Keratinocyte (primary cell): ENCODE measurements around the gene HSD17B13. TPM values are rescaled to one million over a fixed set of nuclear protein-coding genes. Genes with fewer than 3 reads are reported as not detected.

Experiments used
- DNase-seq: peaks from one replicate; pipeline ENCODE4 v3.0.0-alpha.2; 2011; ENCODE audit warnings: low read depth, missing footprints, low spot score
- FAIRE-seq: peaks from 2 replicates; lab custom pipeline; 2011; peaks lifted over from hg19 to GRCh38; lab: Jason Lieb, UNC
- H2AFZ ChIP-seq: 2 replicates; pipeline ENCODE4 v1.6.0; 2012; ENCODE audit warnings: low read length, control low read depth, inconsistent platforms; ENCODE audit not compliant: control insufficient read depth
- H3K27ac ChIP-seq: 2 replicates; pipeline ENCODE4 v1.5.1; 2011; ENCODE audit warnings: low read length; ENCODE audit not compliant: control insufficient read depth, insufficient read depth
- H3K27me3 ChIP-seq: 3 replicates; pipeline ENCODE4 v1.6.0; 2011; ENCODE audit warnings: low read length; ENCODE audit not compliant: control insufficient read depth, insufficient read depth; ENCODE audit errors: extremely low read depth
- H3K36me3 ChIP-seq, 2 experiments: 2 replicates in 1 of 2; 3 replicates in 1 of 2; pipeline ENCODE4 v1.5.1; 2011; ENCODE audit warnings: low read length in 2 of 2, mild to moderate bottlenecking in 1 of 2; ENCODE audit not compliant: control insufficient read depth in 2 of 2, insufficient read depth in 2 of 2; ENCODE audit errors: extremely low read depth in 1 of 2
- H3K4me1 ChIP-seq: 3 replicates; pipeline ENCODE4 v1.5.1; 2011; ENCODE audit warnings: low read length; ENCODE audit not compliant: control insufficient read depth, insufficient read depth; ENCODE audit errors: extremely low read depth
- H3K4me2 ChIP-seq: 3 replicates; pipeline ENCODE4 v1.6.0; 2011; ENCODE audit warnings: low read depth, low read length; ENCODE audit not compliant: control insufficient read depth, insufficient read depth; ENCODE audit errors: extremely low read depth
- H3K4me3 ChIP-seq, 3 experiments: fragments of 200-600 bp in 1 of 3; sonication (generic) in 1 of 3; 2 replicates in 2 of 3; 3 replicates in 1 of 3; pipeline ENCODE4 v1.5.1; 2011 to 2016; ENCODE audit warnings: low read length in 3 of 3, mild to moderate bottlenecking in 3 of 3, control low read depth in 2 of 3, inconsistent platforms in 1 of 3, low read depth in 1 of 3, mixed read lengths in 1 of 3, mixed run types in 1 of 3, moderate library complexity in 1 of 3; ENCODE audit not compliant: control insufficient read depth in 2 of 3, insufficient read depth in 2 of 3; ENCODE audit errors: extremely low read depth in 1 of 3
- H3K79me2 ChIP-seq: 2 replicates; pipeline ENCODE4 v1.6.0; 2012; ENCODE audit warnings: low read length; ENCODE audit not compliant: control insufficient read depth, insufficient read depth
- H3K9ac ChIP-seq: 3 replicates; pipeline ENCODE4 v1.6.0; 2011; ENCODE audit warnings: low read length; ENCODE audit not compliant: control insufficient read depth, insufficient read depth; ENCODE audit errors: extremely low read depth
- H3K9me1 ChIP-seq: 3 replicates; pipeline ENCODE4 v1.6.0; 2011; ENCODE audit warnings: low read length; ENCODE audit not compliant: control insufficient read depth, insufficient read depth; ENCODE audit errors: extremely low read depth
- H3K9me3 ChIP-seq: 2 replicates; pipeline ENCODE4 v1.5.1; 2012; ENCODE audit warnings: low read depth, low read length; ENCODE audit not compliant: control insufficient read depth
- H4K20me1 ChIP-seq: 3 replicates; pipeline ENCODE4 v1.6.0; 2011; ENCODE audit warnings: low read length; ENCODE audit not compliant: control insufficient read depth, insufficient read depth; ENCODE audit errors: extremely low read depth
- EZH2 ChIP-seq: IDR thresholded peaks from one replicate; pipeline ENCODE4 v1.6.1; 2012; ENCODE audit warnings: inconsistent platforms, mild to moderate bottlenecking, low read length, moderate library complexity
- dilution Hi-C: fragments of 300-500 bp; cut with MboI; formaldehyde crosslinking; loops from one replicate; pipeline ENCODE4 v1.7.0; 2020; ENCODE audit warnings: low sequenced_read_pairs; ENCODE audit not compliant: extremely low pct_ligation_motif_present
- polyA plus RNA-seq, 5 experiments: library from polyadenylated mRNA; depleted of rRNA in 3 of 5; stranded (reverse) in 3 of 5; stranded (forward) in 1 of 5; unstranded in 1 of 5; fragments of >200 nt; gene quantifications; 1 replicate in 1 of 5; 2 replicates in 3 of 5; 3 replicates in 1 of 5; pipeline versions ENCODE4 v1.2.1 to v1.2.3, GENCODE V29; 2011 to 2012; ENCODE audit warnings: missing spikeins in 2 of 5, low read depth in 1 of 5, low replicate concordance in 1 of 5
- TF ChIP-seq, protein P1 (sequence below), 3 experiments: IDR thresholded peaks in 1 of 3; conservative IDR thresholded peaks in 1 of 3; optimal IDR thresholded peaks in 1 of 3; 2 replicates in 2 of 3; 3 replicates in 1 of 3; pipeline versions ENCODE3 to v1.5.1; 2011; ENCODE audit warnings: low read length in 3 of 3, mild to moderate bottlenecking in 3 of 3, moderate library complexity in 2 of 3, control low read depth in 1 of 3, inconsistent platforms in 1 of 3; ENCODE audit not compliant: insufficient read depth in 2 of 3; ENCODE audit errors: extremely low read depth in 1 of 3

HSD17B13 gene
- polyA plus RNA-seq, 1 donor (not counting 4 experiments of a cell fraction or from before 2014, with no cell fraction given): not detected

DNA sequence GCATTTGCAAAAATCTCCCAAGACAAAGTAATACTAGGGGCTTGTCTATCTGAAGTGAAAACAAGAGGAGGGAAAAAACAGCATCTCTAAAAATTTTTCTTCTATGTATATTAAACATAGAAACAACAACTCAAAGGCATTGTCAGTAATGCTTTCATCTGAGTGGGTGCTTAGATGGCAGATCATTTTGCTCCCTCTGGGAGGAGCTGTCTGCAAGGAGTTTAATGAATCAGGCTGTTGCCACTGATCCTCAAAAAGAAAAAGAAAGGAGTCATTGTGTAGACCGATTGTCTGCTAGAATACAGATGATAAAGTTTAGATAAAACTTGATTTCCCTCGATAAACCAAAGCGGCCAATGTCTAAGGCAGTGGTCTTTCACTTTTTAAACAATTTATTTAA lies 52.5 kb downstream of the HSD17B13 start:
- Histone ChIP-seq H3K9me1 (no peaks in the 10 kb centered on the region), H3K4me1 (no peaks in the 10 kb centered on the region), H3K27ac (no peak overlapping the region), H3K9ac (no peak overlapping the region), H4K20me1 (no peaks in the 10 kb centered on the region), H3K4me2 (no peak overlapping the region), H3K36me3 (no peaks in the 10 kb centered on the region), H3K9me3 (no peaks in the 10 kb centered on the region), H3K4me3 (no peak overlapping the region), H2AFZ (no peak overlapping the region), H3K27me3 (peaks cover 3% of the 10 kb centered on the region), H3K79me2 (no peaks in the 10 kb centered on the region)
- TF ChIP-seq, protein P1, sequence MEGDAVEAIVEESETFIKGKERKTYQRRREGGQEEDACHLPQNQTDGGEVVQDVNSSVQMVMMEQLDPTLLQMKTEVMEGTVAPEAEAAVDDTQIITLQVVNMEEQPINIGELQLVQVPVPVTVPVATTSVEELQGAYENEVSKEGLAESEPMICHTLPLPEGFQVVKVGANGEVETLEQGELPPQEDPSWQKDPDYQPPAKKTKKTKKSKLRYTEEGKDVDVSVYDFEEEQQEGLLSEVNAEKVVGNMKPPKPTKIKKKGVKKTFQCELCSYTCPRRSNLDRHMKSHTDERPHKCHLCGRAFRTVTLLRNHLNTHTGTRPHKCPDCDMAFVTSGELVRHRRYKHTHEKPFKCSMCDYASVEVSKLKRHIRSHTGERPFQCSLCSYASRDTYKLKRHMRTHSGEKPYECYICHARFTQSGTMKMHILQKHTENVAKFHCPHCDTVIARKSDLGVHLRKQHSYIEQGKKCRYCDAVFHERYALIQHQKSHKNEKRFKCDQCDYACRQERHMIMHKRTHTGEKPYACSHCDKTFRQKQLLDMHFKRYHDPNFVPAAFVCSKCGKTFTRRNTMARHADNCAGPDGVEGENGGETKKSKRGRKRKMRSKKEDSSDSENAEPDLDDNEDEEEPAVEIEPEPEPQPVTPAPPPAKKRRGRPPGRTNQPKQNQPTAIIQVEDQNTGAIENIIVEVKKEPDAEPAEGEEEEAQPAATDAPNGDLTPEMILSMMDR (optimal IDR thresholded peaks at IDR 0.05 in 1 of 3, IDR thresholded peaks at IDR 0.05 in 1 of 3, conservative IDR thresholded peaks at IDR 0.05 in 1 of 3; ENCODE audit: extremely low read depth in 1 of 3, insufficient read depth in 2 of 3, low read length in 3 of 3): peak; percentile 64 to 71 (median 66)
- TF ChIP-seq EZH2: no peak
- dilution Hi-C loops: no loop called here
- no peak for FAIRE-seq
- DNase-seq: no peak

DNA sequence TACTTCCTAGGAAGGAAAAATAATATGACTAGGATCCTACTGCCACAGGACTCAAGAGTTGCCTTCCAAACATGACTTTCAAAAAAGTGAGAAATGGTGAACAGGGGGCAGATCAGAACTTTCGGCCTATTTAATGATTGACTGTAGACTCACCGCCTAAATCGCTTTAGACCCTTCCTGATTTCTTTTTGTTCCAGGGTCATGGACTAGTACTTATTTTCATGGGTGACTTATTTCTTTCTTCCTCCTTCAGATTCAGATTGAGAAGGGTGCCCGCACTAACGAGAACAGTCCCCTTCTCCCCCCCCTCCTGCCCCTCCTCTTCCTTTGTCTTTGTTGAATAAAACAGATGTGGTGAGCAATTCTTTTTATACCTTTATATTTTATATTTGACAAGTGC lies 54.3 kb downstream of the HSD17B13 start:
- Histone ChIP-seq H3K27me3 (peaks cover under 1% of the 10 kb centered on the region), H3K4me1 (no peaks in the 10 kb centered on the region), H3K27ac (no peak overlapping the region), H3K9ac (no peak overlapping the region), H3K9me1 (no peaks in the 10 kb centered on the region), H3K4me3 (no peak overlapping the region), H2AFZ (no peak overlapping the region), H4K20me1 (no peaks in the 10 kb centered on the region), H3K4me2 (no peak overlapping the region), H3K79me2 (no peaks in the 10 kb centered on the region), H3K36me3 (no peaks in the 10 kb centered on the region), H3K9me3 (no peaks in the 10 kb centered on the region)
- FAIRE-seq (no peak), DNase-seq (no peak)
- dilution Hi-C loops: no loop called here
- TF ChIP-seq, protein P1 (optimal IDR thresholded peaks at IDR 0.05 in 1 of 3, IDR thresholded peaks at IDR 0.05 in 1 of 3, conservative IDR thresholded peaks at IDR 0.05 in 1 of 3; ENCODE audit: extremely low read depth in 1 of 3, insufficient read depth in 2 of 3, low read length in 3 of 3): no peak
- no peak for TF ChIP-seq EZH2
